OCI-LY3 (cell line): Measurements from ENCODE around the gene PIGS.

ENCODE experiments used
- EZH2phosphoT487 ChIP-seq: fragments of 200-600 bp; shearing (Covaris generic); IDR thresholded peaks from 2 replicates; pipeline ENCODE4 v1.6.1; 2018; ENCODE audit warnings: antibody characterized with exemption, mixed run types, low read depth
- TF ChIP-seq, protein P1 (sequence below): fragments of 200-600, 300-600 bp; sonication (generic); IDR thresholded peaks from 2 replicates; pipeline ENCODE4 v1.5.1; 2014; ENCODE audit warnings: antibody characterized with exemption, low read length, low read depth

GRCh38 chr17:28610376-28610775, 39.1 kb upstream of the PIGS start:
- TF ChIP-seq, protein P1, sequence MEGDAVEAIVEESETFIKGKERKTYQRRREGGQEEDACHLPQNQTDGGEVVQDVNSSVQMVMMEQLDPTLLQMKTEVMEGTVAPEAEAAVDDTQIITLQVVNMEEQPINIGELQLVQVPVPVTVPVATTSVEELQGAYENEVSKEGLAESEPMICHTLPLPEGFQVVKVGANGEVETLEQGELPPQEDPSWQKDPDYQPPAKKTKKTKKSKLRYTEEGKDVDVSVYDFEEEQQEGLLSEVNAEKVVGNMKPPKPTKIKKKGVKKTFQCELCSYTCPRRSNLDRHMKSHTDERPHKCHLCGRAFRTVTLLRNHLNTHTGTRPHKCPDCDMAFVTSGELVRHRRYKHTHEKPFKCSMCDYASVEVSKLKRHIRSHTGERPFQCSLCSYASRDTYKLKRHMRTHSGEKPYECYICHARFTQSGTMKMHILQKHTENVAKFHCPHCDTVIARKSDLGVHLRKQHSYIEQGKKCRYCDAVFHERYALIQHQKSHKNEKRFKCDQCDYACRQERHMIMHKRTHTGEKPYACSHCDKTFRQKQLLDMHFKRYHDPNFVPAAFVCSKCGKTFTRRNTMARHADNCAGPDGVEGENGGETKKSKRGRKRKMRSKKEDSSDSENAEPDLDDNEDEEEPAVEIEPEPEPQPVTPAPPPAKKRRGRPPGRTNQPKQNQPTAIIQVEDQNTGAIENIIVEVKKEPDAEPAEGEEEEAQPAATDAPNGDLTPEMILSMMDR, result no peak
- TF ChIP-seq EZH2phosphoT487, result no peak
